ENCODE data around the gene SYDE2.
A peak's percentile ranks its signal among the peaks of the same experiment; 100 is the strongest.
"Not testable (repeated sequence)": the region's sequence is repeated elsewhere in the genome, so short reads cannot be mapped to it uniquely, and the experiment has no call there.

SYDE2 gene

DNA sequence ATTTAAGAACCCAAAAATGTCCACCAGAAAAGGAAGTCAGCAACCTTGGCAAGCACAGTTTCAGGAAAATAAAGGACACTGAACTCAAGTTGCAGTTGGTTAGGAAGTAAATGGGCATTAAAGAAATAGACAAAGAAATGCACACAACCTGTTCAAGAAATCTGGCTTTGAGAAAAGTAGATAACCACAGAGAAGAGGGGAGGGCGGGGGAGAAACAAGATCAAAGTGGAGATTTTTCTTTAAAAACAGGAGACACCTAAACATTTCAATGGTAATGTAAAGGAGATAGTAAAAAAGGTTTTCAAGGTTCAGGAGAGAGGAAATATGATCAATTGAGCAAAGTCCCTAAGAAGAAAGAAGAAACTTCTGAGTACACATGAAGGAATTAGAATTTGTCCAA, 29.1 kb downstream of the SYDE2 start:
- no peak for DNase-seq

DNA sequence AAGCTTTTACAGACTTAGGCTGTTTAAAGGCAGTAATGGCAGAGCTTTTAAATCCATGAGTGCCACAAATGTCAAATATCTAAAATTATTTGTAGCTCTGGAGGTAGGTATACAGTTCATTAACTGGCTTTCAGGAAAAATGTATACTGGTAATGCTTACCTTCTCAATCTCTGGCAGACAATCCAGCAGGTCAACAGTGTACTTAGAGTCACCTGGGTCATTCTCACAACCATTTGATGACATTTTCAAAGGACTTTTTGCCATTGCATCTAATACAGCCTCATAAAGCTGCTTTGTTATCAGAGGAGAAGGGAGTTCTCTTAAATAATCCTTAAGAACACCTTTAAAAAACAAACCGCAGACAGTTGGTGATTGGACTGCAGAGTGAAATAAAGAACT, 31.9 kb downstream of the SYDE2 start:
- no peak for DNase-seq

GRCh38 chr1:85166351-85166750, 34.5 kb downstream of the SYDE2 start:
- DNase-seq = no peak

GRCh38 chr1:85158910-85159309, 41.9 kb downstream of the SYDE2 start:
- DNase-seq = no peak

DNA sequence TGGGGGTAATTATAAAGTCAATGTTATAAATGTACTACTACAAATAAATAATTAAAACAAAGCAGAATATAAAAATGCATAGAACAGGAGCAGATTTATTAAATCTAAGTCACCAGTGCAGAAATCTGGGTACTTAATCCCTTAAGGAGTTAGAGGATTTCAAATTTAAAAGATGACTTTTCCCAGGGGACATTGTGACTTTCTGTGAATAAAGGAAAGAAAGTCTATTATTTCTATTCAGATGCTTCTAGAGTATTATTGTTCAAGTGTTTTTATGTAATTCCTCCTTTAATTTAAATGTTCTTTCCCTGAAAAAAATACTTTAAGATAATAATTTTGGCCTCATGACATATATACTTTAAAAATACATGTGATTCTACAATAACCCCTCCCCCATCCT, 43.4 kb downstream of the SYDE2 start:
- DNase-seq = no peak

DNA sequence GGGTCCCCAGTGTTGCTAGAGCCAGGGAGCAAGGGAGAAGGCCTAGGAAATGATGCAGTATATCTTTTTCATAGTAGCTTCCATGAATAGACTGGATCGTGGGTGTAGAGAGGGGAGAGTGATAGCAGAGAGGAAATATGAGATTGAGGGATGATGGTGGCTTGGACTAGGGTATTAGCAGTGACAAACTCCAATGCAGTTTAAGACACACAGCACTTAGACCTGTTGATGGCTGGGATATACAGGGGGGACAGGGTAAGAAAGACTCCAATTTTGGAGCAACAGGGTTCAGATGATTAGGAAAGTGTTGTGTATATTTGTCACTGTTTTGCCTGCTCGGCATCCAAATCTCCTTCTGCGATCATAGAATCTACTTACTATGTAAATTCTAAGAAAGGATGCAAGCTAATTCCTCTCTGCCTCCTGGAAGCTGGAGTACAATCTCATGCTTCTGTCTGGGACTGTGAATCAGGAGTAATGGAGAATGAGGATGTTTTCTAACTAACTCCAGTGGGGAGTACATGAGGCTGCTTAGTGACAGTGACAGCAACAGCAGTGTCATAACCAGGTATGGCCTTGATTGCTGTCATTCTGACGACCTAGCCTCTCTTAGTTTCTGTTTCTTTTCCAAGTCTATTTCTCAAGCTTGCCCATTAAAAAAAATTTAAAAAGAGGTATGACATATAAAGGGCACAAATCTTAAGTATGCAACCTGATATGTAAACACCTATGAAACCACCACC, 47.5 kb downstream of the SYDE2 start:
- no peak for DNase-seq

GRCh38 chr1:85151446-85151845, 49.4 kb downstream of the SYDE2 start:
- DNase-seq = no peak

- no peak for DNase-seq
These were observed 51.0 kb downstream of the SYDE2 start for GRCh38 chr1:85149805-85150204.

GRCh38 chr1:85148524-85149250, 52.1 kb downstream of the SYDE2 start:
- peak; percentile 7 to 41 (median 12) for DNase-seq

GRCh38 chr1:85146972-85147359, 53.9 kb downstream of the SYDE2 start:
- no peak for DNase-seq

- not testable (repeated sequence) for DNase-seq
These were observed 54.4 kb downstream of the SYDE2 start for GRCh38 chr1:85146298-85146971.

DNA sequence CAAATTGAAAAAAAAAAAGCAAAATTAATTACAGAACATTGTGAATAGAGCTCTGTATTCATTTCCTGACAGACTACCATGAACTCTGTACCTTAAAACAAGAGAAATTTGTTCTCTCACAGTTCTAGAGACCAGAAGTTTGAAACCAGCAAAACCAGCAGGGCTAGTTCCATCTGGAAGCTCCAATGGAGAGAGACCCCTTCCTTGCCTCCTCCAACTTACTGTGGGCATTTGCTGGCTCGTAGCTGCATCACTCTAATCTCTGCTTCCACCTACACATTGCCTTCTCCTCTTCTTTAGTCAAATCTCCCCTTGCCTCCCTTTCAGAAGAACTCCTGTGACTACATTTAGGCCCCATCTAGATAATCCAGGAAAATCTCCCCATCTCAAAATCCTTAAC, 56.5 kb downstream of the SYDE2 start:
- DNase-seq = no peak

DNA sequence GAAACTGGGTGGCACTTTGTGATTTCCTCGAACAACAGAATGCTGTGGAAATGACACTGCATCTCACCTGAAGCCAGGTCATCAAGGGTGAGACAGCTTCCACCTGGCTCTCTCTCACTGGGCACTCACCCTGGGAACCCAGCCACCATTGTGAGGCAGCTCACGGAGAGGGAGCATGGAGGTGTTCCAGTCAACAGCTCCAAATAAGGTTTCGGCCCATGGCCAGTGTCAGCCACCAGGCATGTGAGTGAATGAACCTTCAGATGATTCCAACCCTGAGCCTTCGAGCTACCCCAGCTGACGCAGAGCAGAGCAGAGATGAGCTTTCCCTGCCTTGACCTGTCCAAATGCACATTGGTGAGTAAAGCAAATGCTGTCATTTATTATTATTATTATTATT, 58.1 kb downstream of the SYDE2 start:
- no peak for DNase-seq

DNA sequence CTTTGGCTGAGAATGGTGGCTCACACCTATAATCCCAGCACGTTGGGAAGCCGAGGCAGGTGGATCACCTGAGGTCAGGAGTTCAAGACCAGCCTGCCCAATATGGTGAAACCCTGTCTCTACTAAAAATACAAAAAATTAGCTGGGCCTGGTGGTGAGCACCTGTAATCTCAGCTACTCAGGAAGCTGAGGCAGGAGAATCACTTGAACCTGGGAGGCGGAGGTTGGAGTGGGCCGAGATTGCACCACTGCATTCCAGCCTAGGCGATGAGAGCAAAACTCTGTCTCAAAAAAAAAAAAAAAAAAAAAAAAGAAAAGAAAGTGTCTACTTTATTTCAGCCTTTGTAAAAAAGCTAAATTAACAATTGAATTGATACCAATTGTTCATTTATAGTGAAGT, 62.4 kb downstream of the SYDE2 start:
- DNase-seq = not testable (repeated sequence)

GRCh38 chr1:85137660-85138059, 63.2 kb downstream of the SYDE2 start:
- no peak for DNase-seq

DNA sequence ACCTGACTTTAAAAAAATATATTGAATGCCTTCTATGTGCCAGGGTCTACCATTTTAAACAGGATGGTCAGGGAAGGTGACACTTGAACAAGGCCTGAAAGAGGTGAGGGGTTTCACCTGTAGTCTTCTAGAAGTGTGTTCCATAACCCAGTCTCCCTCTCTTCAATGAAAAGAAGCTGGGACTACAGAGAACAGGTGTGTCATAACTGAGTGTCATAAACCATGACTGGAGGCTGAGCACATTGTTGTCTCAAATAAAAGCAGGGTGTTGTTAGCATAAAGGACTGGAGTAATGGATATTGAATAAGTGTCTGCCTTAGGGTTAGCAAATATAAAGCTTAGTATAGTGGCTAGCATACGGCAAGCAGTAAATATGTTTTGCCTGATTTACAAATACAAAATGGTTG, 65.4 kb downstream of the SYDE2 start:
- no peak for DNase-seq

- DNase-seq = peak in 2 of 4 experiments; percentile 21 to 42
These were observed 66.0 kb downstream of the SYDE2 start for GRCh38 chr1:85134583-85135391.

GRCh38 chr1:85133565-85134159, 67.2 kb downstream of the SYDE2 start:
- DNase-seq = no peak

DNA sequence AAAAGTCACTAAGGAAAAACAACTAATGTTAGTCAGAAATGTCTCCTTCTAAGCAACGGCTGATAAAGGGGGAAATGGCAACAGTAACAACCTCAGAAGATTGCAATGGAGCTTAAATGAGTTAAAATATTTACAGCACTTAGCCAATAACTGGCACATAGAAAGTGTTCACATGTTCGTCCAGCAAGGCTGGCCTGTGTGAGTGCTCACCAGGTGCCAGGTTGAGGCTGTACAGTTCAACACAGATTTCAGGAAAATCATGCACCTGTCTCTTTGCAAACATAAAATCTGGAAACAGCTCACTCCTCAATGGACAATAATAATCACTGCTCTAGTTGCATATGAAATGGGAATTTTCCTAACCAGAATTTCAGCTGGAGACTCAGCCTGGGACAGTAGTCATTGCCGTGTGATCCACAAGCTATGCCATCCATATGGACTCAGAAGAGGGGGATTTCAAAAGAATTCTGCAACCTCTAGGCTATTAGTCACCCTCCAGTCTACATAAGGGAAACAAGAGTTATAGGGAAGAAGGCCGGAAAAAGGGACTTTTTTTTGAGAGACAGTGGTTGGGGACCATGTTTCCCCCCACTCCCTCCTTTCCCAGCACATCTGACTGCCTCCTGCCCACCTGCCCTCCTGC, 68.6 kb downstream of the SYDE2 start:
- DNase-seq = peak; percentile 42 to 78 (median 56)

GRCh38 chr1:85128316-85128715, 72.5 kb downstream of the SYDE2 start:
- no peak for DNase-seq

DNA sequence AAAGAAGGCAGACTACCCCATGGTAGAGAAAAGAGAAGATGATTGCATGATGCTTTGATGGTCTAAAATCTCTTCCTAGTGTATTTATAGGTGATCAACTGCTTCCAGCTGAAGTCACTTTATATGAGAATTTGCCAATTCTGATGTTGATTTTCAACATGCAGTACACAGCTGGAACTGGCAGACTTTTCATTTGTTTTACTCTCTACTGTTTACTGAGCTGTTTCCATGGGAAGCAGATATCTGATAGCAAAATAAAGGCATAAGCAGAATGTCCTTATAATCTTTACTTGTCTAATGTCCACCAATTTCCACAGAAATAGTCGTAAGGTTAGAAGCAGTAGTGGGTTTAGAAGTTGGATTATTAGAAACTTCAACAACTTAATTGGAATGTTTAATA, 74.9 kb downstream of the SYDE2 start:
- DNase-seq = no peak

DNA sequence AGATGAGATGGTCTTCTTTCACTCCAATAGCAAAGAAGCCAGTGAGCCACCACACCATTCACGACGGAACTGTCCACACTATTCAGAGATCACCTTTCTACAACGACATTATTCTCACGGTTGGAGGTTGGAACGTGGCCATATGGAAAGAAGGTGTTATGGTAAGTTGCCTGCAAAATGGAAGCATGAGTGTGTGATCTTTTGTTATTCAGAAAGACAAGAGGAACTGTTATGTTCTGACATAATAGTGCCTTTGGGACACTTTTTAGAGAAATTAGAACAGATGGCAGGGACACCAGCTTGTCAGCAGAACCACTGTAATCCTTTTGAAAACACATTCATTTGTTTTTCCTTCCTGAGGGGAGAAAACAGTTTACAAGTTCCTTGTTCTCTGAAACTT, 76.7 kb downstream of the SYDE2 start:
- DNase-seq = no peak
